ENCODE data around the gene RANBP17.
A peak's percentile ranks its signal among the peaks of the same experiment; 100 is the strongest.
"Not testable (repeated sequence)": the region's sequence is repeated elsewhere in the genome, so short reads cannot be mapped to it uniquely, and the experiment has no call there.

The RANBP17 gene

DNA sequence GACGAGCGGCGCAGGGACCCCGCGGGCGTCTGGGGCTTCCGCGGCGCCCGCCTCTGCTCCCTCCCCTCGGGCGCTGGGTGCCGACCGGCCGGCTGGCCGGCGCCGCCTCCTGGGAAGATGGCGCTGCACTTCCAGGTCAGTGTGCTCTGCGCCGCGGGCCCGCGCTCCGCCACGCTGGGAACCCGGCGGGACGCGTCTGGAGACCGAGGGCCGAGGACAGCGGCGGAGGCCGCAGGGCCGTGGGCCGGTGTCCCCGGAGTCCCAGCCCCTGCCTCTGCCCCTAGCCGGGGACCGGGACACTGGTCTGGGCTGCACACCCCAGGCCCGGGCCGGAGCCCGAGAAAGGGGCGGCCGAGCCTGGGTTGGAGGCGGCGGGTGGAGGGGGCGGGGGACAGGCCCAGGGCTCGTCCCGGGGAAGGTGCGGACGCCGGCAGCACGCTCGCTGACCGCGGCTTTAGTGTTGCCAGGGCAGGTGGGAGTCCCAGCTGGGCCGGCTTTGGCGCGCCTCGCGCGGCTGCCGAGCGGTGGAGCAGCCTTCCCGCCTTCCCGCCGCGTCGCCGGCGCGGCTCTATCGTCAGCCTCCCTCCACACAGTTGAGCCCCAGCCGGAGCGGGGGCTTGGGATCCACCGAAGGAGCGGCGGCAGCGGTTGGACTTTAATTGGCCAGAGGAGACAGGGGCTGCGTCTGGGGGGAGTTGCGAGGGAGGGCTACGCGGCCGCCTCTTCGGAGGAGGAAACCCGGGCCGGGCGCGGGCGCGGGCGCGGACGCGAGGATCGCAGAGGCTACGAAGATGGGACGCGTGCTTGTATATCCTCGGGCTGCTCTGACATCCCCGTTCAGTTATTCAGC, at the start of gene RANBP17:
Gene RANBP17 (plus strand): TSS at position 102 of the 850 bp plus-strand sequence.
- DNase-seq, result peak; percentile 51

DNA sequence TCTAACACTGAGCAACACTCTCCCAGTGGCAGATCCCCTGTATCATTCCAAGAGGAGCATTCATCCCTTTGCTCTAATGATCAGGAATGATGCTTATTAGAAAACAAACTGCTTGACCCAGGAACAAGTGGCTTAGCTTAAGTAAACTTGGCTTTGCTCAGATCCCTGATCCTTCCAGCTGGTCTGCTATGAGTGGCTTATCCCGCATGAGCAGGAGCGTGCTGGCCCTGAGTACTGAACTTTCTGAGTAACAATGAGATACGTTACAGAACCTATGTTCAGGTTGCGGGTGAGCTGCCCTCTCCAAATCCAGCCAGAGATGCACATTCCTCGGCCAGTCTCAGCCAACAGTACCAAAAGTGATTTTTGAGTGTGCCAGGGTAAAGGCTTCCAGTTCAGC, 48.6 kb upstream of the RANBP17 start:
- no peak for DNase-seq

DNA sequence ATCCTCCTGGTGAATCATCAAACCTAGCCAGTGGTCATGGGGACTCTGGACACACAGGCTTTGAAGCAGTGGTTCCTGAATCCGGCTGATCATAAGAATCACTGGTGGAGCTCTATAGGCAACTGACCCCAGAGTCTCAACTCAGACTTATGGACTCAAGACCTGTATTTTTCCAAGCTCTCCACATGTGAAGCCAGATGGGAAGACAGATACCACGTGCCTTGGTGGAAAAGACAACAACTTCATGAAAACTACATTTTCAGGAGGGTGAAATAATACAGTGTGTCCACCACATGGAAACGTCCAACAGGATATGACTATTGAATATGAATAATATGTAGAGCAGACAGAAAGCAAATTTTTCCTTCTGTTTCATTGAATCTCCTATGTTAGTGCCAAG, 44.6 kb upstream of the RANBP17 start:
- DNase-seq, result no peak

DNA sequence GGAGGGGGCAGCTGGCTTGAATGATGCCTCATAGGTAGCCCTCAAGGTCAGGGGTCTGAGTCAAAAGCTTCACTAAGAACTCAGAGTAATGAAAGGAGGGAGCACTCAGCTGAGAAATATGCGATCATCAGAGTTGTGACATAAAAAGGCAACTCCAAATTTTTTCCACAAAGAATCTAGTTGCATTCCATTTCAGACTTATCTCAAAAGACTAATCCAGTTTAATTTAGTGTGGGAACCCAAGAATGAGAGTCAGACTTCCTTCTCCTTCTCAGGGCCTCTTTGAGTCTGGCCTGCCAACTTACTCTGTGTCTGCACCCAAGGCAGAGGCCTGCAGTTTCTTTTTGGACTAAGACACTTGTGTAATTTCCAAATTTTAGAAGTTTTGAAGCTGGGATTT, 43.6 kb upstream of the RANBP17 start:
- no peak for DNase-seq

DNA sequence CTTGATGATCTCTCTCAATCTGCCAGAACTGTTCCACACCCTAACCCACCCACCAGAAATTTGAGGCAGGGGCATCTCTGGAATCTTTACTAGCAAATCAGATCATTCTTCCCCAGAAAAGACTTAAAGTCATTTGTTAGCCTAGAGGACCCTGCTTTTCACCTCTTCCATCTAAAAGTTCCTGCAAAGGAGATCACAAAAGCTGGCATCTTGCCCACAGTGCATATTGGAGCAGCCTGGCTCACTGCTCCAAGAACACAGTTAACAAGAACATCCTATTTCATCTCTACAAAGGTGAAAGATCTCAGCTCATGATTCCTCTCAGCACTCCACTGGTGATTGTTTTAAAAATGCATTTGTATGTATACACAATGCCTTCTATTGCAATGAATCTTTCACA, 42.0 kb upstream of the RANBP17 start:
- DNase-seq, result no peak

DNA sequence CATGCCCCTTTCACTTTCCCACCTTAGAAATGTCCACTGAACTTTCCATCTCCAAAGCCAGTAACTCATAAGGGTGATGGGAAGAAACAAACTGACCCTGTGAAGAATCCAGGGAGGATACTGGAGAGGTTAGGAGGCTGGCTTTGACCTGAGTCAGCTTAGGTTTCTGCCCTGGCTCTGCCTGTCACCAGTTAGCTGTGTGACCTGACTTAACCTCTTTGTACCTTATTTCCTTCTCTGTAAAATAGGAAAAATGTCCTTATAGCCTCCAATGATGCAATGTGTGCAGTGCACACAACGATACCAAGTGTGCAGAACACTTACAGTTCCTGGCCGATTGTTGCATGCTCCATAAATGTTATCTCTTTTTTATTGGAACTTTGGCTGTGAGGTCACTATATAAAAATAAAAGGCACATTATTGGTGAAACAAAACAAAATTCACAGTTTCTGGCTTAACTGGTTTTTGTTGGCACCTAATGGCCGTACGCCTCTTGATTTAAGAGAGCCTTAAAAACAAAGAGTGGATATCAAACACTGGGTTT, 40.5 kb upstream of the RANBP17 start:
- DNase-seq, result no peak

DNA sequence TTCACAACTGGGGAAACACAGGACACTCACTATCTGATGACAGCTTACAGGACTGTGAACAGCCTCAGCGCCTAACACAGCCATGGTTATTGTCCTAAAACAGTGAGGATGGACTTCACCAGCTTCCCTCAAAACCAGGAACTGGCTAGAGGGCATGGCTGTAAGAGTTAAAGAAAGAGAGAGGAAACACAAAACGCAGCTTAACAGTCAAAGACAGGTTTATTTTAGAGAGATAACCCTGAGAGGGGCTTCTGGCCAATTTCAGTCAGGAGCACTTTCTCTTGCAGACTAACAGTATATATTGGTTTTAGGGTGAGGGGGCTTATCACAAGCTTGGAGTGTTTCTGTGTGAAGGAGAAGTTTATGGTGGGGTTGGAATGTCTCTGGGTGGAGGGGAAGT, 35.7 kb upstream of the RANBP17 start:
- DNase-seq, result no peak

DNA sequence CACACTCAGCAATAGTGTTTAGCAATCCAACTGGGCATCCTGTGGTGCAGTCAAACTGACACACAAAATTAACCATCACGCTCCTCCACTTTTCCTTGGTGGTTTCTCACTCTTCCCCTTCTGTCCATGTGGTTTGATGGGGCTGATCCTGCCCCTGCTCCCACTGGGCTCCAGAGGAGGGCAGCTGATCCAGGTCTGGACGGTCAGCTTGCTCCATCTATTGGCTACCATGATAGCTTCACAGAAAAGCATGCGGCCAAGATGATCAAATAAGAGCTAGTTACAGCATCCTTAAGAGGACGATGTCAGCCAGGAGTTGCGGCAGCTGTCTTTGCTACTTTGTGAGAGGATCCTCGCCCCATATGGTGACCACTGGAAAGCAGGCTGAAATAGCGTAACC, 29.6 kb upstream of the RANBP17 start:
- DNase-seq, result no peak

DNA sequence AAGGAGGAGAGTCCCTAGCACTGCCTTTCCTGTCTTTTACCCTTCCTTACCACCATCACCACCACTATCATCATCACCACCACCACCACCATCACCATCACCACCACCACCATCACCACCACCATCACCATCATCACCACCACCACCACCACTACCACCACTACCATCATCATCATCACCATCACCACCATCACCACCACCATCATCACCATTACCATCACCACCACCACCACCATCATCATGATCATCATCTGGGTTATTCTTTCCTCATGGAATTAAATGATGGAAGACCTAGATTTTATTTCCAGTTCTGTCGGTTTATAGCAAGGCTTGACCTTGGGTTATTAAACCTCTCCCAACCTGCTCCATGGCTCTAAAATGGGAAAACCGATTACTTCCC, 27.8 kb upstream of the RANBP17 start:
- DNase-seq, result not testable (repeated sequence)

DNA sequence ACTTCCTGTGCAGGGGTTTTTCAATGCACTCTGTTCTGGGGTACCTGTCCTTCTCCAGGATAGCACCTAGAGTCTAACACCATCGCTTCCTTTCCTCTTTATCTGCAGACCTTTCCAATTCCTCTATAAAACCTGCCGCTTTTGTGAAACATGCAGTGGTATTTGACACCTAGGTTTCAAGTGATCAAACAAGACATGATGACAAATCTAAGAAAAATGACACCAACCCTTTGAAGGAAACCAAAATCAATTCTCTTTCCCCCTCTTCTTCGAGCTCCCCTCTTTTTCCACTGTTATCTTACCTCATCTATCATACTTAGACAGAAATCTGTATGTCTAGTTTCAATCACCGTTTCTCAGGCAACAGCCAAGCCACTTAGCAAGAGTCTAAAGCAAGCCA, 25.6 kb upstream of the RANBP17 start:
- DNase-seq, result no peak

DNA sequence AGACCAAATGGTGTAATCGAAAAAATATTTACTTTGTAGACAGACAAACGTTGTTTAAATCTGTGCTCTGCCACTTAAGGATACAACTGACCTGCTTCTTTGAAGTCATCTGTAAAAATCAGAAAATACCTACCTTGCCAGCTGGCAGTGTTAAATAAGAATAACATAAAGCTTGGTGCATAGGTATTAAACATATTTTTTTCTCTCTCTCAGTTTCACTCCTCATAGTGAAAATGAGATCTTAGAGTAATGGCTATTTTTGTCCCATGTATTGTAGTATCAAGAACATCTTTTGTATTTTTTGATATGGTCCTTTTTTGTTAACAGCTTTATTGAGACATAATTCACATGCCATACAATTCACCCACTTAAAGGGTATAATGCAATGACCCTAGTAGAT, 17.9 kb upstream of the RANBP17 start:
- no peak for DNase-seq

DNA sequence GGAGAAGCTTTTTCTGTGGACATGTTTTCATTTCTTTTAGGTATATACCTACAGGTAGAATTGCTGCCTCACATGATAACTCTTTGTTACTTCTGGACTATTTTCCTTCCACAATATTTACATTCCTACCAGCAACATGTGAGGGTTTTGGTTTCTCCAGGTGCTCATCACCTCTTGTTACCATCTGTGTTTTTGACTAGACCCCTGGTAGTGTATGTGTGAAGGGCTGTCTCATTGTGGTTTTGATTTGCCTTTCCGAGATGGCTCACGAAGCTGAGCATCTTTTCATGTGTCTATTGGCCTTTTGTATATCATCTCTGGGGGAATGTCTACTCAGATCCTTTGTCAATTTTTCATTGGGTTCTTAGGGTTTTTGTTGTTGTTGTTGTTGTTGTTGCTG, 17.2 kb upstream of the RANBP17 start:
- DNase-seq, result no peak

DNA sequence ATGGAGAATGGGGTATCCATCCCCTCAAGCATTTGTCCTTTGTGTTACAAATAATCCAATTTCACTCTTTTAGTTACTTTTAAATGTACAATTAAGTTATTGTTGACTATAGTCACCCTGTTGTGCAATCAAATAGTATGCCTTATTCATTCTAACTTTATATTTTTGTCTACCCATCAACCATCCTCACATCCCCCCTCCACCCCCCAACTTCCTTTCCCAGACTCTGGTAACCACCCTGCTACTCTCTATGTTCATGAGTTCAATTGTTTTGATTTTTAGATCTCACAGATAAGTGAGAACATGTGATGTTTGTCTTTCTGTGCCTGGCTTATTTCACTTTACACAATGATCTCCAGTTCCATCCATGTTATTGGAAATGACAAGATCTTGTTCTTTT, 15.4 kb upstream of the RANBP17 start:
- DNase-seq, result no peak

DNA sequence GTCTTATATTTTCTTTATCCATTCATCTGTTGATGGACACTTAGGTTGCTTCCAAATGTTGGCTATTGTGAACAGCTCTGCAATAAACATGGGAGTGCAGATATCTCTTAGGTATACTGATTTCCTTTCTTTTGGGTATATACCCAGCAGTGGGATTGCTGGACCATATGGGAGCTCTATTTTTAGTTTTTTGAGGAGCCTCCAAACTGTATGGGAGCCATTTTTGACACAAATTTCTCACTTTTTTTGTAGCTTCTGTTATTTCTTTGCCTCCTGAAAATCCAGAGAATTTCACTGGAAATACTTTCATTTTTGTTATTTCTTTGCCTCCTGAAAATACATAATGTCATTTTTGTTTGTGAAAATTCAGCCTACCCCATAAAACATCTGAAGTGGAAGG, 15.0 kb upstream of the RANBP17 start:
- no peak for DNase-seq

DNA sequence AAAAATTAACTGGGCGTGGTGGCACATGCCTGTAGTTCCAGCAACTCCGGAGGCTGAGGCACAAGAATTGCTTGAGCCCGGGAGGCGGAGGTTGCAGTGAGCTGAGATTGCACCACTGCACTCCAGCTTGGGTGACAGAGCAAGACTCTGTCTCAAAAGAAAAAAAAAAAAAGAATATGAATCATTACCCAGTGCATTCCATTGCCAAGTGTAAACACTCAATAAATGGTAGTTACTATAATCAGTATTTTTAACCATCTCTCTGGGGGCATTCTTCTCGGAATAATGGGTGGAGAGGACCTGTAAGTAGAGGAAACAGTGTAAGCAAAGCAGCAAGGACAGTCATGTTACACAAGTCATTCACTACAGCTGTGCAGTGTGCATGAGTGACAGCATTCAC, 13.8 kb upstream of the RANBP17 start:
- no peak for DNase-seq

DNA sequence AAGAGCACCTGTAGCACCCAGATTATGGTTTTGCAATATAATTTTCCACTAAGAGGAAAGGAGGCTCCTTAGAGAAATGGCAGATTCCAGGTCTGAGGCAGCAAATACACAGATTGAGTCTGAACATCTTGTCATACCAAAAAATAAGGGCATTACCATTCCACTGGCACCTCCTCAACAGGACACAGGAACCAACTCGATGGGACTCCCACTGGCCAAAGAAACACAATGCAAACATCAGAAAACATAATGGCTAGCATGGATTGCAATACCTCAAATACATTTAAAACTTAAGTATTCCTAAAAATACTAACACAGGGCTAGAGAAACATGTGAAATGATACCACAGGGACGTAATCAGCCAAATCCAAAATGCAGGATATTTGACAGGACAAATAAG, 12.4 kb upstream of the RANBP17 start:
- no peak for DNase-seq

DNA sequence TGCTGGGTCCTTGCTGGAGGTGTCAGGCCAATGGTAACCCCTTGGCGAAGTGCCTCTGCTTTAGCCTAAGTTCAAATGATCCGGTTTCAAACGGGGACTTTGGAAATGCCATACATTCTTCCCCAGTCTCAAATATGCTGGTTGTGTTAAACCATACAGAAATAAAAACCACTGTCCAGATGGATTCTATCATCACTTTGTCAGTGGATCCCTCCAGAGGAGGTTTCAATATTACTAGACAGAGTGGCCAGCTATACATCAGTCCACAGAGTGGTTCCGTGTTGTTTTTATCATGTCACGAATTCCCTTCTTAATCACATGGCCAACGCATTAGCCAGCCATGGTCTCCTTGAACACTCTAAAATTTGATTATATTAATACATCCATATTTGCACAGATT, 7.3 kb upstream of the RANBP17 start:
- DNase-seq, result no peak

DNA sequence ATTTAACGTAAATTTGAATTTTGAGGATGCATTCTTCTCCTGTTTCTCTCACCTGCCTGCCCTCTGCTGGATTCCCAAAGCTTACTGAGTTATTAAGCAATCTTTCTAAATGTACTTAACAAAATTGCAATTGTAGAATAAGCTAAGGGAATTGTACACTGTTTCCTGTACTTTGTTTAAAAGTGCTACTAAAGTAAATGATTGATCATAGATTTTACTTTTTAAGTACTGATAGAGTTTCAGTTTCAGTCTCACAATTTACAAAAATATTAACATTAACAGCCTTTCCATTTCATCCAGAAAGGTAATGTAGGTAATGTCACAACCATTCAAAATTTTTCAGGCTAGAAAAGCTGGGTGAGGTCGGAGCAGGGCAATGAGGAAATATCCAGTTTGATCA, 4.8 kb upstream of the RANBP17 start:
- no peak for DNase-seq

DNA sequence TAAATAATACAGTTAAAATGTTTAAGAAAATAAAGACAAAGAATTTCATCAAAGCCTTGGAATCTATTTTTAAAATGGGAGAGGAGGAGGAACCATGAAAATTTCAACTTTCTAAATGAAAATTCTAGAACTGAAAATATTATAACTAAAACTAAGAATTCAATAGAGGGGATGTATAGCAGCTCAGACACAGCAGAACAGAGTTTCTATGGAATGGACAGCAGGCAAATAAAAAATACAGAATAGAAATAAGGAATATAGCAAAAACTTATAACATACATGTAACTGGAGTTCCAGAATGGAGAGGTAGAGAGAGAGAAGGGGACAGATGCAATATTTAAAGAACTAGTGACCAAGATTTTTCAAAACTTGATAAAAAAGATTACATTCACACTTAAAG, 1.4 kb upstream of the RANBP17 start:
- no peak for DNase-seq

DNA sequence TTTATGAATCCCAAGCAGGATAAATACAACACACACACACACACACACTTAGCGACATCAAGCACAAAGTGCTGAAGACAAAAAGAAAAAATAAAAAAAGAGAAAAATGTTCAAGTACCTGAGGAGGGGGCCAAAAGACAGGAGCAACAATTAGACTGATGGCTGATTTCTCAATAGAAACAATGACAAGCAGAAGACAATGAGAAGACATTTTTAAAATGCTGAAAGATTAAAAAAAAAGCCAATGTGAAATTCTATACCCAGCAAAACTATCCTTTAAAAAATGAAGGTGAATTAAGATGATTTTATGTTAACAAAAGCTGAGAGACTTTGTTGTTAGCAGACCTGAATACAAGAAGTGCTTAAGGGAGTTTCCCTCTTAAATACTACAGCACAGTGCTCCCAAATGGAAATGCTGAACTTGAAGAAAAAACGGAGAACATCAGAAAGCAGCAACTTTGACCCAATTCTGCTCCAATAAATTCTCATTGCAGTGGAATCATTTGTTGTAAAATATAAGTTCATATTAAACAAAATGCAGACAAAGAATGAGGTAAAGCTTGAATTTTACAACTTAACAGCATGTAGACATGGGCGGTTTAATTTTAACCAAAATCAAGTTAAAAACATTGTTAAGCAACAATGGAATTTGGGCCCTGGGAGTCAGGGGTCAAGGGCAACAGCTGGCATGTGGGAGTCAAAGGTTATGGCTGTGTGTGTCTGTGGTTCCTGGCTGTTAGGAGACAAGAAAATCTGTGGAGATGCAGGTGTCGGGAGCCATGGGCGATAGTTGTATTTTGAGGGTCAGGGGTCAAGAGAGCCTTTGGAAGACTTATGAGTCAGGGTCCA, 776 bp upstream of the RANBP17 start:
- DNase-seq, result no peak

DNA sequence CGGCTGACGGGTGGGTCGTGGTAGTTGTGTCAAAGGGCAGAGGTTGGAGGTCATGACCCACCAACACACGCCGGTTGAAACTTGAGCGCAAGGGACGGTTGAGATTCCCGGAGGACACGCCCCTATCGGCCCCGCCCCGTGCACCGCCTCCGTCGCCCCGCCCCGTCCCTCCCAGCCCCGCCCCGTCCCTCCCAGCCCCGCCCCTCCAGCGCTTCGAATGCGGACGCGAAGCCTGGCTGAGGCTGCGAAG, 226 bp upstream of the RANBP17 start:
- DNase-seq, result no peak

DNA sequence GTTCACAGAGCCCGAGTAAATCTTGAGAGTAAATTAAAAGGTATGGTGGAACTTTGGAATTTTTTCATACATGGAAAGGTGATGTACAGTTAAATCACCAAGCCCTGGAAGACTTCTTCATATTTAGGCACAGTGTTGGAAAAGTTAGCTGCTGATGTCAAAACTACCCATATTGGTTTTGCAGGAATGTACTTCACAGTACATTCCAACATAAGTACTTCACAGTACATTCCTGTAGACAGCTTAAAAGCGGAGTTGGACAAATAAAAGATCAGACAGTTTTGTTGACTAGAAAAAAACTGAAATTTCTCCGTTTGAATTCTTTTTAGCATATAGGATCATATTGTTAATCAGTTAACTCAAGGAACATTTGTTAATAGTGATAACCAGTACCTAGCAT, 1.8 kb downstream of the RANBP17 start:
- DNase-seq, result no peak

DNA sequence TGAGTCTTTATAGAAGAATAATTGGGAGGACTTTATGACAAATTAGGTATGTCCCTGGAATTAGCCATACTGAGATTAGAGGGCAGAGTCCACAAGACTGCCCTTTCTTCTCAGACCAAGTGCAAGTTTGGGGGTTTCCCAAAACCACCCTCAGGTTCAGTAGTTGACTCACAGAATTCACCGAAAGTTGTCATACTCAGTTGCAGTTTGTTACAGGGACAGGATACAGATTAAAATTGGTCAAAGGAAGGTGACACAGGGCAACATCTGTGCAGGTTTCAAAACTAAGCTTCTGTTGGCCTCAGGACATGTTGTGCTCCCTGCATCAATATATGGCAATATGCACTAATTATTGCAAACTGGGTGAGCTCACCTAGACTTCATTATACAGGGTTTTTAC, 3.8 kb downstream of the RANBP17 start:
- no peak for DNase-seq

DNA sequence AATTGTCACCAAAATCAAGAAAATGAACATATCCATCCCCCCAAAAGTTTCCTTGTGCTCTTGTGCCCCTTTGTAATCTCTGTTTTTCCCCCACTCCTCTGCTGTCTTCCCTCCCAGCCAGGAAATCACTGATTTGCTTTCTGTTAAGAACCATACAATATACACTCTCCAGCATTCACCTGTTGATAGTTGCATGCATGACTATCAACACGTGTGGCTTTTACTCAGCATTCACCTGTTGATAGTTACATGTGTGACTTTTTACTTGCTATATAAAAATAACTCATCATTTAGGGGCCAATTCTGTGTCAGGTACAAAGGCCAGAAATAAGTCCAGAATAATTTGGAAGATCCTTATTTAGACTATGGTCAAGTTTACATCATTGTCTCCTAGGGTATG, 6.0 kb downstream of the RANBP17 start:
- DNase-seq, result no peak
